Esophagus muscularis mucosa (tissue), 3 donors: Measurements from ENCODE around the gene CHEK2.
"Not testable (repeated sequence)": the region's sequence is repeated elsewhere in the genome, so short reads cannot be mapped to it uniquely, and the experiment has no call there.

ENCODE experiments used
- CTCF ChIP-seq, 3 experiments: fragments of 200-600 bp in 2 of 3; fragments of 450-650 bp in 1 of 3; sonication (generic) in 2 of 3; IDR thresholded peaks; one replicate each; pipeline ENCODE4 v1.5.1; 2017 to 2019; ENCODE audit warnings: antibody characterized with exemption in 3 of 3, mild to moderate bottlenecking in 2 of 3, moderate library complexity in 1 of 3
- EP300 ChIP-seq: sonication (generic); formaldehyde crosslinking; IDR thresholded peaks from one replicate; pipeline ENCODE4 v1.6.1; 2017; ENCODE audit warnings: antibody characterized with exemption

DNA sequence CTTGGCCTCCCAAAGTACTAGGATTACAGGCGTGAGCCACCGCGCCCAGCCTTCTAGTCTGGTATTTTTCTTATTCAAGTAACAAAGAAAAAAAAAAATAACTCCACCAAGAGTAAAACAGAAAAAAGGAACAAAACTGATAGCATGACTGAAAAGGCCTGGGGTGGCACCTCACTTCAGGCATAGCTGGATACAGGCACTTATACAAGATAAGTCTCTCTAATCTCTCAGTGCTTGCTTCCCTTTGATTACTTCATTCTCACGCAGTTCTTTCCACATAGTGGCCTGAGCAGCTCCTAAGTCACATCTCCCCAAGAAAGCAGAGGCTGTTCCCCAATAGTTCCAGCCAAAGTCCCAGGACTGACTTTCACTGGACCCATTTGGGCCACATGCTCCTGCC lies 58.7 kb downstream of the CHEK2 start:
- TF ChIP-seq CTCF (IDR thresholded peaks at IDR 0.05); EP300: not testable (repeated sequence)
